Measurements from ENCODE around the gene TAOK1. TPM values are rescaled to one million over a fixed set of nuclear protein-coding genes. Genes with fewer than 3 reads are reported as not detected.

TAOK1 gene
- total and polyA plus RNA-seq, 2 of the 13 experiments (the other 11 are each of a cell fraction or from before 2014, with no cell fraction given): 14.1 to 23.0 TPM

DNA sequence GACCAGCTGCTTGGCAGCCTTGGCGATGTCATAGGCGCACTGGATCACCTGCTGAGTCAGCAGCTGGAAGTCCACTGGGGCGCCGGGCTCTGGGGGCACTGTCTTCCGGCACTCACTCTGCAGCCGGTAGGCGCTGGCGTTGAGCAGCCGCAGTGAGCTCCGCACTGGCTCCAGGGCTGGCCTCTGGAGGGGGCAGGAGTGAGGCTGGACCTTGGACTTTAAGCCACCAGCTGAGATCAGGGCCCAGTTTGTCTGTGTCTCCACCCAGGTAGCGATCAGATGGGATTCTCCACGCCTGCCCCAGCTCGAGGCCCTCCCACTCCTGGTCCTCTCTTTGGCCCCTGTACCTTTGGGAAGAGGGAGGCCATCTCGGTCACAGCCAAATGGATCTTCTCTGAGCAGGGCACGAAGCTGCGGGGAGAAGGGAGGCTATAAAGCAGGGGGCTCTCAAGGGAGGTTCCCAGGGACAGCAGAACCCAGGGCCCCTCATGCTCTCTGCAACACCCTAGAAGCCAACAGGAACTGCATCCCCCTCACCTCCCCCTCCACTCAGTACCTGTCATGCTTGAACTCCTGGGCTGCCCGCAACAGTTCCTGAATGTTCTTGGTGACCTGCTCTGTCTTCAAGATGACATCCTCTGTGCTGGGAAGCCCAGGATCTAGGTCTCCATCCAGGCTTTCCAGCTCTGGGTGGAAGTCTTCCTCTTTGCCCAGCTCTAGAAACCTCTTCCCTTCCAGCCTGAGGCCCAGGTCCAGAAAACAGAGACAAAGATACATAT is 184.8 kb downstream of the TAOK1 start (continued):
- TF ChIP-seq DNMT1 (CRISPR knock-in tag; IDR thresholded peaks at IDR 0.05) (peak; percentile 91; the same call in 1 of the 2 replicates), NKX3-1 (CRISPR knock-in tag; IDR thresholded peaks at IDR 0.05) (no peak), SP4 (CRISPR knock-in tag; IDR thresholded peaks at IDR 0.05) (no peak), ZNF564 (CRISPR knock-in tag; IDR thresholded peaks at IDR 0.05) (peak; percentile 87), FOXP1 (IDR thresholded peaks at IDR 0.05) (no peak), FOXP1 (CRISPR knock-in tag; IDR thresholded peaks at IDR 0.05) (peak; percentile 19; the same call in 1 of the 2 replicates), ZNF75D (CRISPR knock-in tag; IDR thresholded peaks at IDR 0.05; ENCODE audit: borderline replicate concordance) (no peak), ISL2 (CRISPR knock-in tag; IDR thresholded peaks at IDR 0.05) (peak; percentile 66; the same call in 1 of the 2 replicates), ZNF777 (CRISPR knock-in tag; IDR thresholded peaks at IDR 0.05) (peak; percentile 57; the same call in 1 of the 2 replicates), RFXAP (CRISPR knock-in tag; IDR thresholded peaks at IDR 0.05; ENCODE audit: borderline replicate concordance) (peak; percentile 37; the same call in 1 of the 2 replicates), U2AF2 (IDR thresholded peaks at IDR 0.05; ENCODE audit: low read depth, low read length) (no peak), TBX2 (CRISPR knock-in tag; IDR thresholded peaks at IDR 0.05; ENCODE audit: borderline replicate concordance) (peak; percentile 84), ZNF558 (CRISPR knock-in tag; IDR thresholded peaks at IDR 0.05; ENCODE audit: borderline replicate concordance) (no peak), ZBTB3 (CRISPR knock-in tag; IDR thresholded peaks at IDR 0.05; ENCODE audit: borderline replicate concordance, low read depth) (peak; percentile 99), TAF1 (CRISPR knock-in tag; IDR thresholded peaks at IDR 0.05) (peak; percentile 46; the same call in 1 of the 2 replicates), SIX1 (CRISPR knock-in tag; IDR thresholded peaks at IDR 0.05; ENCODE audit: borderline replicate concordance) (no peak), SAP130 (CRISPR knock-in tag; IDR thresholded peaks at IDR 0.05; ENCODE audit: low read depth) (peak; percentile 91), ZNF441 (CRISPR knock-in tag; IDR thresholded peaks at IDR 0.05; ENCODE audit: borderline replicate concordance) (peak; percentile 92; the same call in 1 of the 2 replicates), FIP1L1 (IDR thresholded peaks at IDR 0.05; ENCODE audit: borderline replicate concordance, insufficient read depth, low read depth, low read length) (no peak), ZBTB7A (CRISPR knock-in tag; IDR thresholded peaks at IDR 0.05) (no peak)
- TF ChIP-seq, protein P1, sequence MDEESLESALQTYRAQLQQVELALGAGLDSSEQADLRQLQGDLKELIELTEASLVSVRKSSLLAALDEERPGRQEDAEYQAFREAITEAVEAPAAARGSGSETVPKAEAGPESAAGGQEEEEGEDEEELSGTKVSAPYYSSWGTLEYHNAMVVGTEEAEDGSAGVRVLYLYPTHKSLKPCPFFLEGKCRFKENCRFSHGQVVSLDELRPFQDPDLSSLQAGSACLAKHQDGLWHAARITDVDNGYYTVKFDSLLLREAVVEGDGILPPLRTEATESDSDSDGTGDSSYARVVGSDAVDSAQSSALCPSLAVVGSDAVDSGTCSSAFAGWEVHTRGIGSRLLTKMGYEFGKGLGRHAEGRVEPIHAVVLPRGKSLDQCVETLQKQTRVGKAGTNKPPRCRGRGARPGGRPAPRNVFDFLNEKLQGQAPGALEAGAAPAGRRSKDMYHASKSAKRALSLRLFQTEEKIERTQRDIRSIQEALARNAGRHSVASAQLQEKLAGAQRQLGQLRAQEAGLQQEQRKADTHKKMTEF (CRISPR knock-in tag; IDR thresholded peaks at IDR 0.05): peak; percentile 76
- TF ChIP-seq, protein P2, sequence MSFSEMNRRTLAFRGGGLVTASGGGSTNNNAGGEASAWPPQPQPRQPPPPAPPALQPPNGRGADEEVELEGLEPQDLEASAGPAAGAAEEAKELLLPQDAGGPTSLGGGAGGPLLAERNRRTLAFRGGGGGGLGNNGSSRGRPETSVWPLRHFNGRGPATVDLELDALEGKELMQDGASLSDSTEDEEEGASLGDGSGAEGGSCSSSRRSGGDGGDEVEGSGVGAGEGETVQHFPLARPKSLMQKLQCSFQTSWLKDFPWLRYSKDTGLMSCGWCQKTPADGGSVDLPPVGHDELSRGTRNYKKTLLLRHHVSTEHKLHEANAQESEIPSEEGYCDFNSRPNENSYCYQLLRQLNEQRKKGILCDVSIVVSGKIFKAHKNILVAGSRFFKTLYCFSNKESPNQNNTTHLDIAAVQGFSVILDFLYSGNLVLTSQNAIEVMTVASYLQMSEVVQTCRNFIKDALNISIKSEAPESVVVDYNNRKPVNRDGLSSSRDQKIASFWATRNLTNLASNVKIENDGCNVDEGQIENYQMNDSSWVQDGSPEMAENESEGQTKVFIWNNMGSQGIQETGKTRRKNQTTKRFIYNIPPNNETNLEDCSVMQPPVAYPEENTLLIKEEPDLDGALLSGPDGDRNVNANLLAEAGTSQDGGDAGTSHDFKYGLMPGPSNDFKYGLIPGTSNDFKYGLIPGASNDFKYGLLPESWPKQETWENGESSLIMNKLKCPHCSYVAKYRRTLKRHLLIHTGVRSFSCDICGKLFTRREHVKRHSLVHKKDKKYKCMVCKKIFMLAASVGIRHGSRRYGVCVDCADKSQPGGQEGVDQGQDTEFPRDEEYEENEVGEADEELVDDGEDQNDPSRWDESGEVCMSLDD (CRISPR knock-in tag; IDR thresholded peaks at IDR 0.05; ENCODE audit: borderline replicate concordance): 0 out of 2 replicates have a peak, but pooled peaks have one; percentile 7
- TF ChIP-seq, protein P3, sequence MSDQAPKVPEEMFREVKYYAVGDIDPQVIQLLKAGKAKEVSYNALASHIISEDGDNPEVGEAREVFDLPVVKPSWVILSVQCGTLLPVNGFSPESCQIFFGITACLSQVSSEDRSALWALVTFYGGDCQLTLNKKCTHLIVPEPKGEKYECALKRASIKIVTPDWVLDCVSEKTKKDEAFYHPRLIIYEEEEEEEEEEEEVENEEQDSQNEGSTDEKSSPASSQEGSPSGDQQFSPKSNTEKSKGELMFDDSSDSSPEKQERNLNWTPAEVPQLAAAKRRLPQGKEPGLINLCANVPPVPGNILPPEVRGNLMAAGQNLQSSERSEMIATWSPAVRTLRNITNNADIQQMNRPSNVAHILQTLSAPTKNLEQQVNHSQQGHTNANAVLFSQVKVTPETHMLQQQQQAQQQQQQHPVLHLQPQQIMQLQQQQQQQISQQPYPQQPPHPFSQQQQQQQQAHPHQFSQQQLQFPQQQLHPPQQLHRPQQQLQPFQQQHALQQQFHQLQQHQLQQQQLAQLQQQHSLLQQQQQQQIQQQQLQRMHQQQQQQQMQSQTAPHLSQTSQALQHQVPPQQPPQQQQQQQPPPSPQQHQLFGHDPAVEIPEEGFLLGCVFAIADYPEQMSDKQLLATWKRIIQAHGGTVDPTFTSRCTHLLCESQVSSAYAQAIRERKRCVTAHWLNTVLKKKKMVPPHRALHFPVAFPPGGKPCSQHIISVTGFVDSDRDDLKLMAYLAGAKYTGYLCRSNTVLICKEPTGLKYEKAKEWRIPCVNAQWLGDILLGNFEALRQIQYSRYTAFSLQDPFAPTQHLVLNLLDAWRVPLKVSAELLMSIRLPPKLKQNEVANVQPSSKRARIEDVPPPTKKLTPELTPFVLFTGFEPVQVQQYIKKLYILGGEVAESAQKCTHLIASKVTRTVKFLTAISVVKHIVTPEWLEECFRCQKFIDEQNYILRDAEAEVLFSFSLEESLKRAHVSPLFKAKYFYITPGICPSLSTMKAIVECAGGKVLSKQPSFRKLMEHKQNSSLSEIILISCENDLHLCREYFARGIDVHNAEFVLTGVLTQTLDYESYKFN (CRISPR knock-in tag; conservative IDR thresholded peaks at IDR 0.05): peak; percentile 96

Data from HepG2 (cell line).